Gastroesophageal sphincter (tissue), 4 donors: ENCODE results near the gene GADD45G. TPM values are rescaled to one million over a fixed set of nuclear protein-coding genes. Genes with fewer than 3 reads are reported as not detected.
A peak's percentile ranks its signal among the peaks of the same experiment; 100 is the strongest.

ENCODE experiments used
- ATAC-seq: fragments of 150-250 bp; one replicate; pipeline ENCODE4 v1.9.1; 2016; ENCODE audit warnings: mild to moderate bottlenecking, moderate library complexity
- H3K27ac ChIP-seq, 4 donors: fragments of 200-600 bp; sonication (generic) in 3 of 4; 1 replicate in 3 of 4; 2 replicates in 1 of 4; pipeline ENCODE4 v1.5.1; 2016 to 2019
- H3K27me3 ChIP-seq: fragments of 200-600 bp; sonication (generic); one replicate; pipeline ENCODE4 v1.5.1; 2019
- H3K36me3 ChIP-seq, 2 donors: fragments of 200-600 bp; sonication (generic); one replicate each; pipeline ENCODE4 v1.5.1; 2019; ENCODE audit warnings: control low read depth in 1 of 2
- H3K4me1 ChIP-seq, 3 donors: fragments of 200-600 bp; sonication (generic); 1 replicate in 2 of 3; 2 replicates in 1 of 3; pipeline ENCODE4 v1.5.1; 2016 to 2019; ENCODE audit warnings: control low read depth in 2 of 3
- H3K4me3 ChIP-seq, 2 donors: fragments of 200-600 bp; sonication (generic); one replicate each; pipeline ENCODE4 v1.5.1; 2019; ENCODE audit warnings: mild to moderate bottlenecking in 1 of 2, moderate library complexity in 1 of 2
- H3K9me3 ChIP-seq, 3 donors: fragments of 200-600 bp; sonication (generic); one replicate each; pipeline ENCODE4 v1.5.1; 2017 to 2019; ENCODE audit warnings: control low read depth in 2 of 3
- CTCF ChIP-seq, 4 experiments: fragments of 200-600 bp in 2 of 4; fragments of 450-650 bp in 2 of 4; sonication (generic) in 1 of 4; IDR thresholded peaks; one replicate each; pipeline ENCODE4 v1.5.1; 2017 to 2019; ENCODE audit warnings: antibody characterized with exemption in 4 of 4, mild to moderate bottlenecking in 2 of 4, moderate library complexity in 2 of 4
- EP300 ChIP-seq: sonication (generic); formaldehyde crosslinking; IDR thresholded peaks from one replicate; pipeline ENCODE4 v1.6.1; 2017; ENCODE audit warnings: antibody characterized with exemption, mild to moderate bottlenecking
- POLR2A ChIP-seq, 2 donors: fragments of 450-650 bp; IDR thresholded peaks; one replicate each; pipeline ENCODE4 v1.6.1; 2017; ENCODE audit warnings: antibody characterized with exemption in 2 of 2, mild to moderate bottlenecking in 2 of 2, moderate library complexity in 1 of 2
- POLR2AphosphoS5 ChIP-seq: sonication (generic); formaldehyde crosslinking; IDR thresholded peaks from one replicate; pipeline ENCODE4 v1.6.1; 2017; ENCODE audit warnings: antibody characterized with exemption
- WGBS, 2 donors: methylation state at CpG; one replicate each; pipeline ENCODE4 v1.1.5; 2018; ENCODE audit warnings: low coverage in 1 of 2; 5-methylcytosine and 5-hydroxymethylcytosine counted together
- total RNA-seq, 4 donors: library from RNA; depleted of rRNA; stranded (reverse); fragments of >200 nt; gene quantifications; one replicate each; pipeline ENCODE4 v1.1.0, GENCODE V29; 2016

GADD45G gene
- total RNA-seq, 4 donors from 2014 or later = 63.5 to 150 (median 91.8) TPM

- TF ChIP-seq EP300 = no peak
- TF ChIP-seq CTCF (IDR thresholded peaks at IDR 0.05) = peak; percentile 64 to 89 (median 86)
- WGBS, 2 donors = 50% methylated on average over 4 of the region's 7 CpGs; no CpG with 5 or more reads in 1 of the 2 donors
- ATAC-seq = no peak
Measured at GRCh38 chr9:89597711-89598362, 7.0 kb upstream of the GADD45G start.

GRCh38 chr9:89598363-89598713 is 6.5 kb upstream of the GADD45G start:
- WGBS, 2 donors = 0% methylated on average over 2 of the region's 2 CpGs
- TF ChIP-seq POLR2A (IDR thresholded peaks at IDR 0.05) (no peak), POLR2AphosphoS5 (no peak), CTCF (IDR thresholded peaks at IDR 0.05) (no peak), EP300 (no peak)
- H3K9me3 ChIP-seq = no peaks in the 10 kb centered on the region
- H3K4me1 ChIP-seq = peaks cover 0 to 7% (median 5%) of the 10 kb centered on the region in 3 donors
- H3K36me3 ChIP-seq = no peaks in the 10 kb centered on the region
- no peak for ATAC-seq
- no peaks in the 10 kb centered on the region for H3K27me3 ChIP-seq
- H3K4me3 ChIP-seq = no peak overlapping the region
- H3K27ac ChIP-seq = no peak overlapping the region

More at GRCh38 chr9:89597711-89598362, 7.0 kb upstream of the GADD45G start:
- H3K4me1 ChIP-seq = peaks cover 0 to 2% (median under 1%) of the 10 kb centered on the region in 3 donors
- H3K36me3 ChIP-seq = no peaks in the 10 kb centered on the region
- no peak overlapping the region for H3K4me3 ChIP-seq
- no peaks in the 10 kb centered on the region for H3K27me3 ChIP-seq
- no peak overlapping the region for H3K27ac ChIP-seq
- no peaks in the 10 kb centered on the region for H3K9me3 ChIP-seq

DNA sequence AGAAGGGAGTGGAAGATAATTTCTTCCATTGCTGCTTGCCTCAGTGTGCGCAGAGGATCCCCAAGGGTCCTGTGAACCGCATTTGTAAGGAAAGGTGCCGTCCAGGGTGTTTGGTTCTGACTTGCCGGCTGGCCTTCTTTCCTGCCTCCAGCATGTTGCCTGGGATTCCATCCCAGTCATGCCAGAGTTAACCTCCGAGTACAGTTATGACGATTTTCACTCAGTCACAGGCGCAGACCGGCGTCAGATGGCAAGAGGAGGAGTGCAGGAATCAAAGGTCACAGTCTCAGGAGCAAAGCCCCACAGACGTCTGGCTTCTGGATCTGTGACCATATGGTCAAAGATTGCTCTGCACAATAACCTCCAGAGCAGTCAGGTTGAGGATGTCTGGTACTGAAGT is 5.9 kb upstream of the GADD45G start:
- no peaks in the 10 kb centered on the region for H3K27me3 ChIP-seq
- TF ChIP-seq EP300 (no peak), CTCF (IDR thresholded peaks at IDR 0.05) (no peak), POLR2A (IDR thresholded peaks at IDR 0.05) (no peak), POLR2AphosphoS5 (no peak)
- H3K9me3 ChIP-seq = no peaks in the 10 kb centered on the region
- WGBS, 2 donors = 70 to 88% methylated on average over 2 to 7 of the region's 10 CpGs
- H3K27ac ChIP-seq = no peak overlapping the region
- ATAC-seq = no peak
- no peaks in the 10 kb centered on the region for H3K36me3 ChIP-seq
- H3K4me3 ChIP-seq = no peak overlapping the region
- H3K4me1 ChIP-seq = peaks cover 0 to 13% (median 10%) of the 10 kb centered on the region in 3 donors

DNA sequence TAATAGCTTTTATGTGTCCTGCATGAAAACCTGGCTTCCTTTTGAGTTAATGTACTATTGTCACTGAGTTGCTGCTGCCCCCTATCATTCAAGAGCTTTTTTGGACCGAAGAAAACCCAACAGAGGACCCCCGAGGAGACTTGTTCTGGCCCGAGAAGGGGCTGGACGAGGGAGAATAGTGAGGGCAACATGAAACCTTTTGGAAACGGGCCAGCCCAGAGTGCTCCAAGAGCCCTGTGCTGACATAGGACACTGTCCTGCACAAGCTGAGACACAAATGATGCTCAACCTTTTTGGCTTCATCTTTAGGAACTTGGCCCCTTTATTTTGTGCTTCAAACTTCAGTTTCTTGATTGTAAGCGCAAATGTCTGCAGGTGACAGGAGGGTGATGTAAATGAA is 4.0 kb upstream of the GADD45G start:
- Histone ChIP-seq H3K27me3 (no peaks in the 10 kb centered on the region), H3K4me1 (peaks cover 0 to 21% (median 13%) of the 10 kb centered on the region in 3 donors), H3K36me3 (peaks cover 0 to 1% of the 10 kb centered on the region in 2 donors), H3K4me3 (no peak overlapping the region), H3K27ac (no peak overlapping the region), H3K9me3 (no peaks in the 10 kb centered on the region)
- WGBS, 2 donors = 81 to 100% methylated on average over 1 to 6 of the region's 6 CpGs
- ATAC-seq = no peak
- TF ChIP-seq EP300 (no peak), POLR2AphosphoS5 (no peak), CTCF (IDR thresholded peaks at IDR 0.05) (no peak), POLR2A (IDR thresholded peaks at IDR 0.05) (no peak)

DNA sequence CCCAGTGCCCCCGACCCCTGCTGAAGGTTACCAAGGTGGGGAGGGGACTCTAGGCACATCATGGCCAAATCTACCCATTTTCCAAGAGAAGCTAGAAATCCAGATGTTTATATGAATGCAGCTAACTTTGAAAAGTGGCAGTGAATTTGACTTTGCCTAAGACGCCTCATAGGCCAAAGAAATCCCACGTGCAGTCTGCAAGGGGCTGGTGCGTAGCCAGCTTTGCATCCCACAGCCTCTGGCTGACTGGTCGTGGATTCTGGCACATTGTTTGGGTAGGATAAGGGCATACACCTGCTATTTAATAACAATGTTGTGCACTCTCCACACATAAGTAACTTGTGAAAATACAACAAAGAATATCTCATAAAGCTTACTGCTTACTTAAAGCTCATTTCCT is 3.5 kb upstream of the GADD45G start:
- Histone ChIP-seq H3K27ac (no peak overlapping the region), H3K36me3 (peaks cover 0 to 6% of the 10 kb centered on the region in 2 donors), H3K9me3 (no peaks in the 10 kb centered on the region), H3K4me1 (peaks cover 0 to 25% (median 13%) of the 10 kb centered on the region in 3 donors), H3K4me3 (no peak overlapping the region), H3K27me3 (no peaks in the 10 kb centered on the region)
- 86 to 88% methylated on average over 2 to 4 of the region's 5 CpGs for WGBS, 2 donors
- no peak for TF ChIP-seq CTCF (IDR thresholded peaks at IDR 0.05)
- no peak for ATAC-seq
